ENCODE measurements around the gene ACAA2.

The ACAA2 gene

DNA sequence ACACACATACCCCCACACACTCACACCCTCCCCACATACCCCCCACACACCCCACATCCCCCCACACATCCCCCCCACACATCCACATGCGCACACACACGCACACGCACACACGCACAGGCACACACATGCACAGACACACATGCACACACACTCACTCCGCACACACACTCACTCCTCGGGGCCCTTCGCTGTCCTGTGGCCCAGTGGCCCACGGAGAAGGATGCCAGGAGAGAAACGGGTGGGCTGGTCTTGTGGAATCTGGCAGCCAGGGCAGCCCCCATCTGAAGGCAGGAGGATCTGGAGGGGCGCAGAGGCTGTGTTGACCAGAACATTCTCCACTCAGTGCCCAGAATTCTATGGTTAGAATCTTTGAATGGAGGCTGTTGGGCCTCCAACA, 51.6 kb downstream of the ACAA2 start:
- TF ChIP-seq ZFX (IDR thresholded peaks at IDR 0.05; ENCODE audit: borderline replicate concordance) (no peak), CTCF (IDR thresholded peaks at IDR 0.05) (no peak)
- H3K27ac ChIP-seq: no peak overlapping the region

GRCh38 chr18:49758263-49758610, 55.1 kb downstream of the ACAA2 start:
- H3K27ac ChIP-seq: no peak overlapping the region
- TF ChIP-seq CTCF (IDR thresholded peaks at IDR 0.05) (no peak), ZFX (IDR thresholded peaks at IDR 0.05; ENCODE audit: borderline replicate concordance) (no peak)

DNA sequence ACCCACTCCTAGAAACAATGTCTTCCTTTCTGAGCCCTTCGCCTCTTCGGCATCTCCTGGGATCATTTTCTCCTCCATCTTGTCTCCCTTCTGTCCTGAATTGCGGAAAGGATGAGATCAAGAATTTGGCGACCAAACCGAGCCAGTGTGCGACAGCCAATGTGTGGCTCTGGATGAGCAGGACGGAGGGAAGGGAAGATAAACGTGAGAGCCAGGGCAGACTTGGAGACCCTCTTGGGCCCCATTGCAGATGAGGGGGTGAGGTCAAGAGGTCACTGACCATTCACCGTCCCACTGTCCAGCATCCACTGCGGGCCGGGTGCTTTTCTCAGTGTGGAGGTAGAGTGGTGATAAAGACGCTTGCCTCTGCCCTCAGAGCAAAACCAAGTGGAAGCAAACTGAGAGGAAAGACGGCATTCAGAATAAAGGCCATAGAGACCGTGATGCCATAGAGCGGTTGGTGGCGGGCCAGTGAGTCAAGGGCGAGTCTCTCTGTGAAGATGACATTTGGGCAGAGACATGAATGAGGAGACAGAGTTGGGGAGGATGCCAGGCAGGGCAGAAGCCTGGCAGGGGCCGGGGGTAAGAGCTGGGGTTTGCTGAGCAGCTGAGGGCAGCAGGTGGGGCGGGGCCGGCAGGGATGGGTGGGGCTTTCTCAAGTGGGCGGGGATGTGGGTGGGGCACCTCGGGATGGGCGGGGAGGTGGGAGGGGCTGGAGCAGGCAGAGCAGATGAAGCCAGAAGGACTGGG, 55.6 kb downstream of the ACAA2 start:
- H3K27ac ChIP-seq: no peak overlapping the region
- TF ChIP-seq ZFX (IDR thresholded peaks at IDR 0.05; ENCODE audit: borderline replicate concordance) (no peak), CTCF (IDR thresholded peaks at IDR 0.05) (no peak)

DNA sequence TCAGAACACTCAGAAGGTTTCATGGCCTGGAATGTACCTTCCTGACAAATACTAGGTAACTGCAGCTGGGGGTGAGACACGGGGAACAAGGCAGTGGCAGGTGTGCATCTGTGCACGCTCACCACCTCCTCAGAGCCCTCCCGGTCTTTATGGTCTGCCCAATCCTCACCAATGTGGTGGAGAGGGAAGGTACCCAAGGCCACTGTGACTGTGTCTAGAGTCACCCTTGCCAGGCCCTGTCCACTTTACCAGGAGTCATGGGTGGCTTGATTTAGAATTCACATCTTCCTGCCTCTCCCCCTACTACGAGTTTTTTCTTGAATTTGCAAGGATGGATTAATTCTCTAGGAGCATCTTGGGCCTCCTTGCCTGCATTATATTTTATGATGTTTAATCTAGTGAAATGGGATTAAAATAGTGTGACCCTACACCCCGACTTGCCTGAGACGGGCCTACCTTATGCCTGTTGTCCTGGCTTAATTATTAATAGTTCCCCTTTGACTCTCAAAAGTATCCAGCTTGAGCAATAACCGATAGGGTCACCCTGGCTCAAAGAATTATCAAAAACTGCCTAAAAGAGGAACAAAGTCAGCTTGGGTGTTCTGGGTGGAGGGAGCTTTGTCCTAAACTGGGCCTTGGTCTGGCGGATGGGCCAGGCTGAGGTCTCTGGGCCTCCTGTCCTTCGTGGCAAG, 56.5 kb downstream of the ACAA2 start:
- no peak for TF ChIP-seq ZFX (IDR thresholded peaks at IDR 0.05; ENCODE audit: borderline replicate concordance)
- TF ChIP-seq CTCF (IDR thresholded peaks at IDR 0.05): no peak
- H3K27ac ChIP-seq: no peak overlapping the region

- no peak for TF ChIP-seq ZFX (IDR thresholded peaks at IDR 0.05; ENCODE audit: borderline replicate concordance)
- TF ChIP-seq CTCF (IDR thresholded peaks at IDR 0.05): no peak
- no peak overlapping the region for H3K27ac ChIP-seq
Measured at GRCh38 chr18:49756135-49756534, 57.2 kb downstream of the ACAA2 start.

- no peak overlapping the region for H3K27ac ChIP-seq
- no peak for TF ChIP-seq CTCF (IDR thresholded peaks at IDR 0.05)
- TF ChIP-seq ZFX (IDR thresholded peaks at IDR 0.05; ENCODE audit: borderline replicate concordance): no peak
Measured at GRCh38 chr18:49755489-49755888, 57.8 kb downstream of the ACAA2 start.

DNA sequence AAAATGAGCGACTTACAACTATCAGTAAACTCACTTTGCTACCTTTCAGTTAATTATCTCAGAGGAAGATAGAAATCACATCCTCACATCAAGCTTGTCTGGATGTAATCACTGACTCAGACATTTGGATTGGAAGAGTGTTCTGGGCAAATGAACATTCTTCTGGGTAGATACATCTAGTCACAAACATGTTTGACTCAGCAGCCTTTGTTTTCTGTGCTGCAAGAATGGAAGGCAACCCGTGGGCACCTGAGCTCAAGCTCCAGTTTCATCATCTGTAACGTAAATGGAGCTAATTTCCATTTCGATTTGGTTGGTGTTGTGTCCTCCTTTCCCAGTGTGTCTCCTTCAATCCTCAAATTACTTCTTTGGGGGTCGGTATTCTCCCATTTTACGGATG, 58.5 kb downstream of the ACAA2 start:
- H3K27ac ChIP-seq: no peak overlapping the region
- TF ChIP-seq ZFX (IDR thresholded peaks at IDR 0.05; ENCODE audit: borderline replicate concordance): no peak
- no peak for TF ChIP-seq CTCF (IDR thresholded peaks at IDR 0.05)

Measured in 22Rv1 (cell line).